Activated T-cell treated with anti-CD3 and anti-CD28 coated beads, Interleukin-2, amount 50 U/mL, for 4 hours (primary cell): Measurements from ENCODE around the gene RGS11. TPM values are rescaled to one million over a fixed set of nuclear protein-coding genes. Genes with fewer than 3 reads are reported as not detected.
A peak's percentile ranks its signal among the peaks of the same experiment; 100 is the strongest.

ENCODE experiments used
- ATAC-seq, 2 donors: fragments of 200-7000 bp; cut with Tn5 transposase; one replicate each; pipeline ENCODE4 v1.10.0; 2021
- DNase-seq: peaks from one replicate; pipeline ENCODE4 v3.0.0-alpha.2; 2020
- H3K27me3 Mint-ChIP-seq: one replicate; pipeline ENCODE4 v1.8.0; 2021; ENCODE audit warnings: low read depth, mixed read lengths
- H3K36me3 Mint-ChIP-seq: one replicate; pipeline ENCODE4 v1.8.0; 2022; ENCODE audit warnings: mixed read lengths; ENCODE audit not compliant: insufficient read depth
- H3K4me1 Mint-ChIP-seq: one replicate; pipeline ENCODE4 v1.8.0; 2021; ENCODE audit warnings: low read depth, mixed read lengths
- H3K4me3 Mint-ChIP-seq: one replicate; pipeline ENCODE4 v1.8.0; 2021; ENCODE audit warnings: mild to moderate bottlenecking, moderate library complexity, mixed read lengths
- H3K9me3 Mint-ChIP-seq: one replicate; pipeline ENCODE4 v1.8.0; 2021; ENCODE audit warnings: mixed read lengths
- total RNA-seq, 3 donors: library from RNA; stranded (reverse); gene quantifications; one replicate each; pipeline ENCODE4 v1.2.1, GENCODE V29; 2021

RGS11 gene
- total RNA-seq, 3 donors from 2014 or later, result 0.18 TPM; not detected in 2

- peak; percentile 28 to 29 for ATAC-seq
- H3K36me3 Mint-ChIP-seq, result peaks cover 20% of the 10 kb centered on the region
- no peaks in the 10 kb centered on the region for H3K27me3 Mint-ChIP-seq
- H3K9me3 Mint-ChIP-seq, result no peaks in the 10 kb centered on the region
- peaks cover 28% of the 10 kb centered on the region for H3K4me1 Mint-ChIP-seq
- peak overlapping the region; percentile 93 for H3K4me3 Mint-ChIP-seq
- no peak for DNase-seq
These were observed 47.4 kb downstream of the RGS11 start for GRCh38 chr16:228151-228851.

- Mint-ChIP-seq H3K36me3 (peaks cover 20% of the 10 kb centered on the region), H3K4me1 (peaks cover 7% of the 10 kb centered on the region), H3K9me3 (no peaks in the 10 kb centered on the region), H3K4me3 (no peak overlapping the region), H3K27me3 (no peaks in the 10 kb centered on the region)
- DNase-seq (no peak), ATAC-seq (no peak)
These were observed 55.7 kb downstream of the RGS11 start for GRCh38 chr16:220021-220420.

Other genes starting within 250 kb of the RGS11 start
- gene POLR3K, start 222.3 kb downstream of the RGS11 start, total RNA-seq, result 10 to 100 TPM; 80.8 to 89.5 (median 87.9) TPM
- 10 to 100 TPM; 49.5 to 69.4 (median 66.1) TPM for gene SNRNP25, start 222.1 kb downstream of the RGS11 start, total RNA-seq
- under 1 TPM; 0.46 to 0.73 (median 0.63) TPM for gene RHBDF1, start 203.3 kb downstream of the RGS11 start, total RNA-seq
- gene MPG, start 197.7 kb downstream of the RGS11 start, total RNA-seq, result 10 to 100 TPM; 32.7 to 39.8 (median 37.3) TPM
- 10 to 100 TPM; 48.1 to 60.0 (median 55.9) TPM for gene NPRL3, start 137.3 kb downstream of the RGS11 start, total RNA-seq
- under 1 TPM; 0.38 to 0.45 (median 0.43) TPM for gene HBZ, start 123.3 kb downstream of the RGS11 start, total RNA-seq
- gene HBM, start 110.0 kb downstream of the RGS11 start, total RNA-seq, result not detected
- not detected for gene HBA2, start 103.1 kb downstream of the RGS11 start, total RNA-seq
- 1 to 10 TPM; 1.8 to 2.3 (median 2.3) TPM for gene HBA1, start 99.3 kb downstream of the RGS11 start, total RNA-seq
- 1 to 10 TPM in 1 of 3 donors, under 1 TPM in 2; 0.43 to 1.6 (median 0.48) TPM for gene HBQ1, start 95.5 kb downstream of the RGS11 start, total RNA-seq
- 10 to 100 TPM; 76.0 to 82.0 (median 76.2) TPM for gene LUC7L, start 46.5 kb downstream of the RGS11 start, total RNA-seq
- gene FAM234A, start 41.1 kb downstream of the RGS11 start, total RNA-seq, result 10 to 100 TPM; 14.5 to 19.3 (median 17.3) TPM
- gene ARHGDIG, start 4.6 kb upstream of the RGS11 start, total RNA-seq, result not detected
- gene PDIA2, start 7.2 kb upstream of the RGS11 start, total RNA-seq, result not detected
- 10 to 100 TPM; 34.1 to 40.4 (median 35.4) TPM for gene AXIN1, start 76.8 kb upstream of the RGS11 start, total RNA-seq
- 100 to 1,000 TPM; 124 to 136 (median 128) TPM for gene MRPL28, start 94.6 kb upstream of the RGS11 start, total RNA-seq
- gene PGAP6, start 106.0 kb upstream of the RGS11 start, total RNA-seq, result 10 to 100 TPM; 33.4 to 39.1 (median 34.0) TPM
- 10 to 100 TPM; 46.1 to 78.9 (median 52.7) TPM for gene NME4, start 121.3 kb upstream of the RGS11 start, total RNA-seq
- 10 to 100 TPM; 16.9 to 19.1 (median 17.8) TPM for gene DECR2, start 125.9 kb upstream of the RGS11 start, total RNA-seq
- gene RAB11FIP3, start 149.7 kb upstream of the RGS11 start, total RNA-seq, result 10 to 100 TPM; 28.2 to 31.3 (median 28.8) TPM